H1 (cell line): ENCODE data around the gene MAPKAPK2. TPM values are rescaled to one million over a fixed set of nuclear protein-coding genes. Genes with fewer than 3 reads are reported as not detected.

ENCODE experiments used
- CTCF ChIA-PET: fragments of 300-600 bp; sonication (Branson Sonifier 250); formaldehyde crosslinking; loops from one replicate; lab custom pipeline; 2021; ENCODE audit not compliant: partially characterized antibody; lab: Charles Lee
- POLR2A ChIA-PET: fragments of 300-600 bp; sonication (Branson Sonifier 250); formaldehyde crosslinking; loops from one replicate; lab custom pipeline; 2021; ENCODE audit warnings: inconsistent platforms; ENCODE audit not compliant: partially characterized antibody; lab: Charles Lee
- DNase-seq, 2 experiments: peaks; one replicate each; pipeline versions ENCODE4 v3.0.0 to v3.0.0-alpha.2; 2010 to 2022; ENCODE audit warnings: low spot score in 2 of 2, low read depth in 1 of 2, mixed read lengths in 1 of 2
- FAIRE-seq: peaks from 2 replicates; lab custom pipeline; 2011; peaks lifted over from hg19 to GRCh38; lab: Jason Lieb, UNC
- H2AFZ ChIP-seq: 2 replicates; pipeline ENCODE4 v1.8.1; 2012; ENCODE audit warnings: low read length, inconsistent platforms
- H2AK5ac ChIP-seq: 2 replicates; pipeline ENCODE4 v1.6.1; 2013; ENCODE audit warnings: low read depth, low read length
- H2BK120ac ChIP-seq: replicated peaks from 2 replicates; pipeline ENCODE3; 2013; ENCODE audit warnings: low read depth, low read length, inconsistent platforms
- H2BK12ac ChIP-seq: 2 replicates; pipeline ENCODE4 v1.6.1; 2013; ENCODE audit warnings: low read depth, low read length
- H2BK15ac ChIP-seq: 2 replicates; pipeline ENCODE4 v1.6.1; 2013; ENCODE audit warnings: low read length
- H2BK20ac ChIP-seq: 2 replicates; pipeline ENCODE4 v1.6.1; 2013; ENCODE audit warnings: low read length
- H2BK5ac ChIP-seq: 2 replicates; pipeline ENCODE4 v1.6.1; 2013; ENCODE audit warnings: low read depth, low read length
- H3K14ac ChIP-seq: 2 replicates; pipeline ENCODE4 v1.6.1; 2013; ENCODE audit warnings: inconsistent platforms; ENCODE audit not compliant: insufficient read length
- H3K18ac ChIP-seq: 2 replicates; pipeline ENCODE4 v1.6.1; 2013; ENCODE audit warnings: low read length; ENCODE audit errors: extremely low read depth
- H3K23ac ChIP-seq: 2 replicates; pipeline ENCODE4 v1.6.1; 2013; ENCODE audit warnings: inconsistent platforms; ENCODE audit not compliant: insufficient read length
- H3K23me2 ChIP-seq: 2 replicates; pipeline ENCODE4 v1.6.1; 2013; ENCODE audit warnings: low read depth, low read length
- H3K27ac ChIP-seq: 2 replicates; pipeline ENCODE4 v1.6.1; 2011; ENCODE audit warnings: low read depth, low read length, inconsistent platforms
- H3K27me3 ChIP-seq, 4 experiments: replicated peaks in 1 of 4; 1 replicate in 1 of 4; 2 replicates in 3 of 4; pipeline versions ENCODE4 v1.6.1 to v1.8.1; 2011 to 2013; ENCODE audit warnings: low read length in 3 of 4, mild to moderate bottlenecking in 3 of 4, inconsistent platforms in 2 of 4, mixed read lengths in 2 of 4, moderate library complexity in 1 of 4; ENCODE audit not compliant: control insufficient read depth in 3 of 4, insufficient read depth in 3 of 4; ENCODE audit errors: extremely low read depth in 1 of 4
- H3K36me3 ChIP-seq, 4 experiments: 2 replicates each; pipeline versions ENCODE4 v1.6.1 to v1.8.1; 2011 to 2013; ENCODE audit warnings: mild to moderate bottlenecking in 4 of 4, low read length in 3 of 4, moderate library complexity in 2 of 4, control low read depth in 1 of 4, inconsistent platforms in 1 of 4; ENCODE audit not compliant: insufficient read depth in 4 of 4, control insufficient read depth in 2 of 4
- H3K4ac ChIP-seq: replicated peaks from 2 replicates; pipeline ENCODE3; 2013; ENCODE audit warnings: low read length, low read depth, mixed read lengths, inconsistent platforms; ENCODE audit not compliant: insufficient read length
- H3K4me1 ChIP-seq, 4 experiments: replicated peaks in 1 of 4; 1 replicate in 1 of 4; 2 replicates in 3 of 4; pipeline versions ENCODE4 v1.6.1 to v1.8.1; 2011 to 2013; ENCODE audit warnings: low read length in 3 of 4, inconsistent platforms in 2 of 4, mixed read lengths in 1 of 4; ENCODE audit not compliant: insufficient read depth in 4 of 4, control insufficient read depth in 3 of 4
- H3K4me2 ChIP-seq, 2 experiments: 2 replicates each; pipeline versions ENCODE4 v1.6.1 to v1.8.1; 2011 to 2013; ENCODE audit warnings: low read depth in 2 of 2, low read length in 2 of 2, control low read depth in 1 of 2, inconsistent platforms in 1 of 2, mild to moderate bottlenecking in 1 of 2; ENCODE audit not compliant: insufficient read depth in 1 of 2
- H3K4me3 ChIP-seq, 4 experiments: fragments of 200-600, 300-600 bp in 1 of 4; sonication (generic), shearing (Covaris generic), sonication (Bioruptor Twin) in 1 of 4; 2 replicates each; pipeline versions ENCODE4 v1.5.1 to v1.8.1; 2011 to 2016; ENCODE audit warnings: low read length in 4 of 4, low read depth in 3 of 4, control low read depth in 2 of 4, inconsistent platforms in 2 of 4, mild to moderate bottlenecking in 2 of 4, mixed read lengths in 1 of 4, moderate library complexity in 1 of 4; ENCODE audit not compliant: insufficient read depth in 2 of 4; ENCODE audit errors: extremely low read depth in 1 of 4
- H3K56ac ChIP-seq: replicated peaks from 2 replicates; pipeline ENCODE3; 2013; ENCODE audit warnings: low read depth, mild to moderate bottlenecking, mixed read lengths, low read length, inconsistent platforms; ENCODE audit not compliant: insufficient read length
- H3K79me1 ChIP-seq: 2 replicates; pipeline ENCODE4 v1.6.1; 2013; ENCODE audit warnings: low read depth, low read length, control low read depth
- H3K79me2 ChIP-seq, 2 experiments: 2 replicates each; pipeline versions ENCODE4 v1.6.1 to v1.8.1; 2012 to 2013; ENCODE audit warnings: low read length in 2 of 2, mild to moderate bottlenecking in 2 of 2, inconsistent platforms in 1 of 2; ENCODE audit not compliant: insufficient read depth in 2 of 2, control insufficient read depth in 1 of 2
- H3K9ac ChIP-seq, 4 experiments: replicated peaks in 1 of 4; 1 replicate in 1 of 4; 2 replicates in 3 of 4; pipeline versions ENCODE4 v1.6.1 to v1.8.1; 2011 to 2013; ENCODE audit warnings: low read depth in 3 of 4, low read length in 3 of 4, control low read depth in 2 of 4, mild to moderate bottlenecking in 2 of 4, moderate library complexity in 2 of 4, inconsistent platforms in 1 of 4; ENCODE audit errors: extremely low read depth in 1 of 4
- H3K9me3 ChIP-seq, 2 experiments: 2 replicates each; pipeline versions ENCODE4 v1.6.1 to v1.8.1; 2012 to 2013; ENCODE audit warnings: mild to moderate bottlenecking in 2 of 2, moderate library complexity in 2 of 2, control low read depth in 1 of 2, inconsistent platforms in 1 of 2, low read depth in 1 of 2, low read length in 1 of 2, mixed read lengths in 1 of 2; ENCODE audit not compliant: insufficient read depth in 2 of 2
- H4K20me1 ChIP-seq, 2 experiments: replicated peaks in 1 of 2; 2 replicates each; pipeline versions ENCODE3 to v1.8.1; 2011 to 2013; ENCODE audit warnings: inconsistent platforms in 2 of 2, low read length in 2 of 2, mild to moderate bottlenecking in 1 of 2; ENCODE audit not compliant: insufficient read depth in 2 of 2, control insufficient read depth in 1 of 2
- H4K5ac ChIP-seq: 2 replicates; pipeline ENCODE4 v1.6.1; 2013; ENCODE audit warnings: low read length, low read depth, mixed read lengths, inconsistent platforms; ENCODE audit not compliant: insufficient read length
- H4K8ac ChIP-seq: 2 replicates; pipeline ENCODE4 v1.8.0; 2013; ENCODE audit warnings: mild to moderate bottlenecking, moderate library complexity, low read length, inconsistent platforms; ENCODE audit not compliant: insufficient read depth; ENCODE audit errors: extremely low read depth
- H4K91ac ChIP-seq: replicated peaks from 2 replicates; pipeline ENCODE3; 2013; ENCODE audit warnings: low read length, mixed read lengths, inconsistent platforms; ENCODE audit not compliant: insufficient read length
- CBX8 ChIP-seq: fragments of 300-800, 300-1000 bp; sonication (generic); IDR thresholded peaks from 2 replicates; pipeline ENCODE4 v1.7.1; 2016; ENCODE audit warnings: low read depth, low read length, borderline replicate concordance
- CTCF ChIP-seq, 3 experiments: IDR thresholded peaks; 1 replicate in 2 of 3; 2 replicates in 1 of 3; pipeline versions ENCODE4 v1.5.1 to v1.6.1; 2011; ENCODE audit warnings: low read length in 3 of 3, mild to moderate bottlenecking in 3 of 3, inconsistent platforms in 2 of 3, low read depth in 1 of 3, moderate library complexity in 1 of 3; ENCODE audit not compliant: insufficient read depth in 1 of 3; ENCODE audit errors: control extremely low read depth in 1 of 3
- FOSL1 ChIP-seq: IDR thresholded peaks from 2 replicates; pipeline ENCODE4 v1.6.1; 2011; ENCODE audit warnings: mild to moderate bottlenecking, low read depth, low read length, moderate library complexity; ENCODE audit not compliant: insufficient read depth
- HDAC2 ChIP-seq, 2 experiments: fragments of 300-600 bp in 1 of 2; sonication (generic) in 1 of 2; IDR thresholded peaks; 2 replicates each; pipeline ENCODE4 v1.6.1; 2011 to 2012; ENCODE audit warnings: low read depth in 2 of 2, low read length in 2 of 2, mild to moderate bottlenecking in 2 of 2, moderate library complexity in 2 of 2, borderline replicate concordance in 1 of 2, inconsistent platforms in 1 of 2
- POLR2A ChIP-seq, 2 experiments: IDR thresholded peaks; 1 replicate in 1 of 2; 2 replicates in 1 of 2; pipeline ENCODE4 v1.6.1; 2011; ENCODE audit warnings: low read depth in 2 of 2, low read length in 2 of 2, mild to moderate bottlenecking in 2 of 2; ENCODE audit errors: control extremely low read depth in 1 of 2
- WGBS, 2 experiments: shearing (Covaris generic) in 1 of 2; methylation state at CpG; one replicate each; pipeline versions ENCODE4 v1.1.6 to v1.1.7; 2013 to 2015; ENCODE audit warnings: low lambda C conversion rate in 2 of 2, mixed read lengths in 2 of 2, inconsistent platforms in 1 of 2, low coverage in 1 of 2, missing lambda C conversion rate in 1 of 2; ENCODE audit not compliant: insufficient replicate concordance in 2 of 2, insufficient coverage in 1 of 2, insufficient read length in 1 of 2; ENCODE audit errors: extremely low coverage in 1 of 2, missing lambda C conversion rate in 1 of 2; 5-methylcytosine and 5-hydroxymethylcytosine counted together
- polyA plus RNA-seq, 7 experiments: library from polyadenylated mRNA; depleted of rRNA in 3 of 7; stranded (reverse) in 5 of 7; unstranded in 2 of 7; fragments of >200 nt in 5 of 7; fragments of 200-250 nt in 2 of 7; gene quantifications; 1 replicate in 5 of 7; 2 replicates in 1 of 7; 4 replicates in 1 of 7; pipeline versions ENCODE4 v1.2.1 to v1.2.3, GENCODE V29; 2011 to 2013; ENCODE audit warnings: missing spikeins in 2 of 7, mixed read lengths in 2 of 7
- total RNA-seq: library from RNA; stranded (reverse); fragmentation: NEBNext Ultra II Directional; extraction: Animal tissue kit (Norgen Biotek cat#: 25700); gene quantifications from 2 replicates; pipeline ENCODE4 v1.2.1, GENCODE V29; 2021

MAPKAPK2 gene
- total and polyA plus RNA-seq, 2 of the 8 experiments (the other 6 are each of a cell fraction or from before 2014, with no cell fraction given): 27.5 to 44.9 TPM

- H3K79me1 ChIP-seq: no peaks in the 10 kb centered on the region
- no peak overlapping the region for H2BK5ac ChIP-seq
- no peak overlapping the region for H3K9ac ChIP-seq
- no peak overlapping the region for H4K8ac ChIP-seq
- H3K4me3 ChIP-seq: no peak overlapping the region
- H2BK12ac ChIP-seq: no peak overlapping the region
- H3K23ac ChIP-seq: no peak overlapping the region
- H3K9me3 ChIP-seq: no peaks in the 10 kb centered on the region
- H3K56ac ChIP-seq: no peak overlapping the region
- H3K27ac ChIP-seq: no peak overlapping the region
- no peak overlapping the region for H2BK15ac ChIP-seq
- POLR2A ChIA-PET: no interaction called here
- WGBS, 2 experiments: 89% methylated on average over 3 of the region's 3 CpGs; no CpG with 5 or more reads in 1 of the 2 experiments
- no peak overlapping the region for H2AK5ac ChIP-seq
- no peak overlapping the region for H3K14ac ChIP-seq
- H2AFZ ChIP-seq: no peak overlapping the region
- H3K4me1 ChIP-seq: peaks cover 0 to 3% (median 1%) of the 10 kb centered on the region in 4 experiments; a peak in 2 of 7 replicates
- H4K91ac ChIP-seq: no peak overlapping the region
- peaks cover 2 to 3% (median 3%) of the 10 kb centered on the region in 4 experiments; a peak in 4 of 8 replicates for H3K36me3 ChIP-seq
- no peaks in the 10 kb centered on the region for H4K20me1 ChIP-seq
- no peak overlapping the region for H2BK120ac ChIP-seq
- H3K27me3 ChIP-seq: no peaks in the 10 kb centered on the region
- H3K18ac ChIP-seq: no peak overlapping the region
- no peak overlapping the region for H4K5ac ChIP-seq
- no peaks in the 10 kb centered on the region for H3K79me2 ChIP-seq
- CTCF ChIA-PET: interaction anchor here (5.3 to 19.3 kb wide), 2 partner anchors 17 to 19 kb away, joined by 32 to 280 read pairs; partner anchors contain the start of gene DYRK3
- no peak overlapping the region for H3K4ac ChIP-seq
- FAIRE-seq: no peak
- no peaks in the 10 kb centered on the region for H3K23me2 ChIP-seq
- H3K4me2 ChIP-seq: no peak overlapping the region
- DNase-seq: no peak
- H2BK20ac ChIP-seq: no peak overlapping the region
- TF ChIP-seq FOSL1 (no peak), POLR2A (IDR thresholded peaks at IDR 0.05; ENCODE audit: control extremely low read depth in 1 of 2, low read depth in 2 of 2, low read length in 2 of 2) (no peak), CTCF (IDR thresholded peaks at IDR 0.05; ENCODE audit: control extremely low read depth in 1 of 3, insufficient read depth in 1 of 3, low read depth in 1 of 3, low read length in 3 of 3) (no peak), HDAC2 (IDR thresholded peaks at IDR 0.05; ENCODE audit: borderline replicate concordance in 1 of 2, low read depth in 2 of 2, low read length in 2 of 2) (no peak), CBX8 (no peak)
Observed at GRCh38 chr1:206651014-206651413, 33.7 kb upstream of the MAPKAPK2 start.
